Stimulated activated CD4-positive, alpha-beta T cell treated with anti-CD3 and anti-CD28 coated beads, TNF-alpha, amount 100 ng/mL, for 4 hours (primary cell): ENCODE measurements around the gene MYH11.
"Not testable (repeated sequence)": the region's sequence is repeated elsewhere in the genome, so short reads cannot be mapped to it uniquely, and the experiment has no call there.

Experiments used
- DNase-seq, 3 experiments: peaks; one replicate each; pipeline ENCODE4 v3.0.0-alpha.2; 2020; ENCODE audit warnings: low read depth in 3 of 3

The MYH11 gene

DNA sequence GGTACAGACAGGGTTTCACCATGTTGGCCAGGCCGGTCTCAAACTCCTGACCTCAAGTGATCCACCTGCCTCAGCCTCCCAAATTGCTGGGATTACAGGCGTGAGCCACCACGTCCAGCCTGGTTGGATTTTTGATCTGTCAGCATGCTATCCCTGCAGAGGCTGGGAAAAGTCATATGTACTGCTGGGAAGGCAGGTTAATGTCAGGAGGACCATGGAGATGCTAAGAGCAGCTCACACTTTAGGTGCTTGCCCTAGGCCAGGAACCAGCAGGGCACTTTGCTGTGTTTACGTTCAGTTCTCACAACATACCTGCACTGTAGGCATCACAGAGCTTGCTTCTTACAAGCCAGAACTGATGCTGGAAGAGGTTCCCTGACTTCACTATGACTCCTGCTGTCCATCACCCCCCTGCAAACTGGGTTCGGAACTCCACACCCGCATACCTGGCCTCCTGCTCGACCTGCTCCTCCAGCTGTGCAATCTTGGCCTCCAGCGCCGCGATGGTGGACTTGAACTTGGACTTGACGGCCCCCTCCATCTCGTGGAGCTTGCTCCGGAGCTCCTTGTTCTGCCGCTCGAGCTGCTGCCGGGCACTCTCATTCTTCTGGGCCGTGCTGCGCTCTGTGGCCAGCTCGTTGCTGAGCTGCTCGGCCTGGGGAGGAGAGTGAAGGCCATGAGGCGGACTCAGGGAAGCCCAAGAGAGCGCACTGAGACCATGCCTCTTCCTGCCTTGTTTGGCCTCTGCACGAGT lies 140.0 kb downstream of the MYH11 start:
- DNase-seq, result no peak

DNA sequence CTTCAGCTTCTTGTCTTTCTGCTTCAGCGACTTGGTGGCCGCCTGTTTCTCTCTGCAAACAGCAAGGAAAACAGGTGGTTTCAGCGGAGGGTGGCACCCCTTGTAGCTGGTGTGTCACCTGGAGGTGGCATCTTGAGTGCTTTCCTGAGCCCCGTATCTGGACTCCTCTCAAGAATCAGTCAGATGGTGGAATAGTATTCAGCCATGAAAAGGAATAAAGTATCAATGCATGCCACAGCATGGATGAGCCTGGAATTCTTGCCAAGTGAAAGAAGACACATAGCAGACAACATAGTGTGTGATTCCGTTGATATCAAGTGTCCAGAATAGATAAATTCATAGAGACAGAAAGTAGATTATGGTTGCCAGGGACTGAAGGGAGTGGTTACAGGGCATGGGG lies 141.6 kb downstream of the MYH11 start:
- no peak for DNase-seq

DNA sequence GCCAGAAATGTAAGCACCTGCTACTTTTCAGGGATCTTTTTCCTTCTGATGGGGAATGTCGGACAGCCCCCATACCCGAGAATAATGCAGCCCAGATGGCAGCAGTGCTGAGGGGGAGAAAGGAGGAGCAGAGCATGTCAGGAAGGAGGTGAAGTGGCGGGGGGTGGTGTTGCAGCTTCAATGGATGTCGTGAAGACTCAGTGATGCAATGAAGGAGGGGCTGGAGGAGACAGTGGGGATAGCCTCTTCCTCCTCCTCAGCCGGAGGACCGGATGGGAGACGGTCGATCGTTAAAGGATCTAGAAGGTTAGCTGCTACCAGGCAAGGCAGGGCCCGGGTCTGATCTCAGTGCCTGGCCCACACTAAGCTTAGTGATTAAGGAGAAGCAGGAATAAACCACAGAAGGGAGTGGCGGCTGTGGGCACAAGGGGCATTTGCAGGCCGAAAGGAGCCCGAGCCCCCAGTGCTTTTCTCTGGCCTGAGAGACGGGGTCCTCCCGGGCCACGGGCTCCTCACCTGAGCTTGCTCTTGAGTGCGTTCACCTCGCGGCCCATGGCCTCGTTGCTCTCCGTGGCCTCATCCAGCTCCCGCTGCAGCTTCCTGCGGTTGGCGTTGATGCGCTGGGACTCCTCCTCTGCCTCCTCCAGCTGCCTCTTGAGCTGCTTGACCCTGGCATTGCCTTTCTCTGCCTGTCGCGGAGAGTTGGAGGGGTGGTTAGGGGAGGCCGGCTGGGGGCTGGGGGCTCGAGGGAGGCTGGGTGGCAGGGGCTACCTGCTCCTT lies 142.2 kb downstream of the MYH11 start:
- DNase-seq, result no peak

DNA sequence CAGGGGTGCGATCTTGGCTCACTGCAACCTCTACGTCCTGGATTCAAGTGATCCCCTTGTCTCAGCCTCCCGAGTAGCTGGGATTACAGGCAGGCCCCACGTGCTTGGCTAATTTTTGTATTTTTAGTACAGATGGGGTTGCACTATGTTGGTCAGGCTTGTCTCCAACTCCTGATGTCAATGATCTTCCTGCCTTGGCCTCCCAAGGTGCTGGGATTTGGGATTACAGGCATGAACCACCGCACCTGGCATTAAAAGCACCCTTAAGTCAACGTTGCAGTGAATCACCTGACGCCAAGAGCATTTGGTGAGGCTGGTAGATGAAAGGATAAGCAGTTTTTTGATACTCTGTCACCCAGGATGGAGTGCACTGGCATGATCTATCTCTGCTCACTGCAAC lies 147.8 kb downstream of the MYH11 start:
- no peak for DNase-seq

DNA sequence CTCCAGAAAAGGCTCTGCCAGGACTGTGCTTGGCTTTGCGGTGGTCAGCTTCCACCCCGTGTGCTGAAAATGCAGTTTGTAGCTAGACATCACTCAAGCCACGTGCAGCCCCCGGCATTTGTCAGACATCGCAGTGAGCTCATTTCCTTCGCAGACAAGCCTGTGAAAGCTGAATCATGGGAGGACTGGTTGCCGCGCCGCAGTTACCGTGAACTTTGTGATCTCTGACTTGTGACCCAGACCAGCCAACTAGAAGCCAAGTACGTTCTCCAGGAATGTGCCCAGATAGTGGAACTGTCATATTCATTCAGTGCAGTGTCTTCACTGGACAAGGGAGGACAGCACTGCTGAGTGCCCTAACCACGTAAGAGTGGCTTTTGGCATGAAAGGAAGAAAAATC lies 148.7 kb downstream of the MYH11 start:
- no peak for DNase-seq

DNA sequence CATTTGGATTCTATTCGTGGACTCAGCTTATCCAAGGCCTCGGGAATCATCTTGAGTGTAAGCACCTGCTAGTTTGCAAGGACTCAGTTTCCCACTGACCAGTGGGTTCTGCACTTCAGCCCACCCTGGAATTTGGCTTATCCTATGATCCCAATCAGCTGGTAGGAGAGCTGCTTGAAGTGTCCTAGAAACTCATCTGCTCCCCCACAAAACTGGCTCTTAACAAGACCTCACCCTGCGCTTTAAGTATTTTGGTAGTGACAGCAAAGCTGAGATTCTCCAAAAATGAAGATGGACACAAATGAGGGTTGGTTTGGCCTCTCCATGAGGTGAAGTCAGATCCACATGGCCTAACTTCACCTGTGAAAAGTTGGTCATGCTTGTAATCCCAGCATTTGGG lies 149.5 kb downstream of the MYH11 start:
- DNase-seq, result no peak

DNA sequence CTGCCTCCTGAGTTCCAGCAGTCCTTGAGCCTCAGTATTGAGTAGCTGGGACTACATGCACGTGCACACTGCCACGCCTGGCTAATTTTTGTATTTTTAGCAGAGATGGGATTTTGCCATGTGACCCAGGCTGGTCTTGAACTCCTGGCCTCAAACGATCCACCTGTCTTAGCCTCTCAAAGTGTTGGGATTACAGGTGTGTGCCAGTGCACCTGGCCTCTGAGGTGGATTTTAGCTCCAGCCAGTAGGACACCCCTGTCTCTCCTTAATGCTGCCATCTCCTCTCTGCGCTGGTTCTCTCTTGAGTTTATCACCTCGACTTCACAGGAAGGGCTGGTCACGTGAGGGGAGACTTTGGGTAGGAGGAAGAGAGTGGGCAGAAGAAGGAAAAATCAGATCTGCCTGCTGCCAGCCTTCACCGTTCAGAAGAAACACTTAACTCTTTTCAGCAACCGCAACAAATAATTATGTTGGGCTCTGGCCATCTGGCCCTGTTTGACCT lies 151.7 kb downstream of the MYH11 start:
- no peak for DNase-seq

DNA sequence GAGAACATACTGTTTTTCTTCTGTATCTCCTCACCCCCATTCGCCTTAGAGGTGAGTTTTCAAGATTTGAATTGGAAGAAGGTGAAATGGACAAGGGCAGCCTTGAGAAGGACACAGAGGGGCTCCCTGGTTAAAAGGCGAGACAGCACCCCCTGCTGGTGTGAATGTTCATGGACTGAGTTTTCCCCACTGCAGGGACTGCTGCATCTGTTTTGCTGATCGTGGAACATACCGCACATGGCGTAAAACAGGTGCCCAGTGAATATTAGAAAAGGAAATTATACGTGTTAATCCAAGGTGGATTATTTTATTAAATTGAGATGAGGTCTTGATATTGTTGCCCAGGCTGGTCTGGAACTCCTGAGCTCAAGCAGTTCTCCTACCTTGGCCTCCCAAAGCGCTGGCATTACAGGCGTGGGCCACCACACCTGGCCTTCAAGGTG lies 152.3 kb downstream of the MYH11 start:
- peak; percentile 56 to 64 (median 59) for DNase-seq

DNA sequence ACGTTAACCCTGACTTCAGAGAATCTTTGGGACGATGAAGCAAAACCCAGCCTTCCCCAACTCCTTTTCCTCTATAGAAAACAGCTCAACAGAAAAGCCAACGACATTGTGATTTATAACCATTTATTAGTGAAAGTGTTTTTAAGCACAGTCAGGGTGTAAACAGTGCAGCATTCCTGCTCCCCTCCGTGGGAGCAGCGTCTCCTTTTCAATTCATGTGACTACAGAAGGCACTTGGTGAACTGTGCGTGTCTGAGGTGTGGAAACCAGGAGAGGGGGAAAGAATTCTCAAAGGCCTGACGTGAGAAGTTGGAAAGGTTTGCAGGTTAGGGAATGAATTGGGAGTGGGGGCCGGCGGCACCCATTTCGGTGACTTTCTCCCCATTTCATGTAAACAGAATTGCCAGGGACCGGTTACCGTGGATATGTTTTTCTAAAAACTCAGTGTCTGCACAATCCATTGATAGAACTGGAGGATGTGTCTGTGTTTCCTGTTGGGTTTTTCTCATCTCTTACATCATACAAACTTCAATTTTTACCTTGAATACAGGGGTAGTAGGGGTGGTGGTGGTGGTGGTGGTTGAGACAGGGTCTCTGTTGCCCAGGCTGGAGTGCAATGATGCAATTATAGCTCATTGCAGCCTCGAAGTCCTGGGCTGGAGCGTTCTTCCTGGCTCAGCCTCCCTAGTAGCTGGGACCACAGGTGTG lies 153.6 kb downstream of the MYH11 start:
- DNase-seq, result no peak

DNA sequence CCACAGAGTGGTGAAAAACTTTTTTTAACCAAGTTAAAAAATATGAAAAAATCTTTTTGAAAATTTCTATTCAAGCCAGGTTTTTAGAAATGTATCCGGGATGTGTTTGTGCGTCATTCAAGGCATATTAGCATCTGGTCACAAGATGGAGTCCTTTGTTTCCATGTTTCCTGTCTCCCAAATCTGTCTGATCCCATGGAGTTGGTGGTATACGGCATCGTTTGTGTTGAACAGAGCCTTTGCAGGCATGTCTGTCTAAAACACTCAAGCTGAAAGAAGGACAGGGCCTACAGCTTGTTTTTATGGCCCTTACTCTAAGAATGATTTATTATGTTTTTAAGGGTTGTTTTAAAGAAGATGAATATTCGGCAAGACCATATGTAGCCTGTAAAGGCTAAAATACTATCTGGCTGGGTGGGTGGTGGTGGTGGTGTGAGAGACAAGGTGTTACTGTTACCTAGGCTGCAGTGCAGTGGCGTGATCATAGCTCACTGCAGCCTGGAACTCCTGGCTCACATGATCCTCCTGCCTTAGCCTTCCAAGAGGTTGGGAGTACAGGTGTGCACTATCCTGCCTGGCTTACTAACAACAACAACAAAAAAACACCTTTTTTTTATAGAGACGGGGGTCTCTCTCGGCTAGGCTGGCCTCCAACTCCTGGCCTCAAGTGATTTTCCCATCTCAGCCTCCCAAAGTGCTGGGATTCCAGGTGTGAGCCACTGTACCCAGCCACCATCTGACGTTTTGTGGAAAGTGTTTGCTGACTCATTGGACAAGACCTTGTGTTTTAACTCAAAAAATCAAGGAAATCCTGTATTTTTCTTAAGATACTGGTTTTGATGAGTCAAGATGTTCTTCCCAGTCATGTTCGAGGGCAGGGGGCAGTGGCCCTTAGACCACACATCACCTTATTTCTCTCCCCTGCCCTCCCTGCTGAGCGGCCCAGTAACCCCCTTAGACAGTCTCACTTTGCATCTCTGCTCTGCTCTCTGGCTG lies 154.6 kb downstream of the MYH11 start:
- no peak for DNase-seq

DNA sequence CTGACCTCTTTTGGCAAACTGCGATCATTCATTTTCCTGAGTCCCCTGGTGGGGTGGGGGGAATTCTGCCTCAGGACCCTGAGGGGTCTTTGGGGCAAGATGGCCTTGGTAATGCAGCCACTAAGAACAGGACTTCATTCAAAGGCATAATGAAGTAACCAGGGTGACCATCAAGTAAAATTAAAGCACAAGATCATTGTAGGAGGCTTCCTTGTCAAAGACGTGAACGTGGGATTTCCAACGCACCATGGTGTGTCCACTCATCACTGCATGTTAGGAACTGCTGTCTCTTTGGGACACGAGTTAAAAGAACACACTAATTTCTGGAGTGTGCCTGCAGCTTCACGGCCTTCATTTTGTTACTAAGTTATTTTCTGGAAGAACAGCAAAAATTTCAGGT lies 155.5 kb downstream of the MYH11 start:
- no peak for DNase-seq

DNA sequence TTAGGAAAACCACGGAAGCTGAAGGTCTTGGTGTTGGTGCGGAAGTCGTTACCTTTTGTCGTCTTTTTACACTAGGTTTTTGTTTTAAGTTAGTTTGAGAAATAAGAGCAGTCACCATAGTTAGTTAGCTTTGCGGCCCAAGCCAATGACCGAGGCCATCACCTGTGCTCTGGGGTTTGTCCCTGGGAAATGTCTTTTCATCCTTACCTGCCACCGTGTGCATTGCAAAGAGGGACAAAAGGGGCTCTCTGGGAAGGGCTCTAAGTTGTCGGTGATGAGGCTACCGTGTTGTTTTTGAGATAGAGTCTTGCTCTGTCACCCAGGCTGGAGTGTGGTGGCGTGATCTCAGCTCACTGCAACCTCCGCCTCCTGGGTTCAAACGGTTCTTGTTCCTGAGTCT lies 157.0 kb downstream of the MYH11 start:
- no peak for DNase-seq

DNA sequence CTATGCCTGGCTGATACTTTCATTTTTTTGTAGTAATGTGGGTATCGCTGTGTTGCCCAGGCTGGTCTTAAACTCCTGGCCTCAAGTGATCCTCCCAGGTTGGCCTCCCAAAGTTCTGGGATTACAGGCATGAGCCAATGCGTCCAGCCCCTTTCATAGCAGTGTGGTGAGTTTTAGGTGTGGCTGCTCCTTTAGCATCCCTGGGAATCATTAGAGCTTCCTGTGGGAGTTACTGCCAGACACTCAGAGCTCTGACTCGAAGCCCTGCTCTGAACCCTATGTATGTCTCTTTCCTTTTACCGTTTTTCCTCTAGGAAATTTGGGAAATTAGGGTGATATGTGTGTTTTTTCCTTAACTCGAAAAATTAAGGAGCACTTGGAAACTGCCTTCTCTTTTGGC lies 162.3 kb downstream of the MYH11 start:
- DNase-seq, result no peak

DNA sequence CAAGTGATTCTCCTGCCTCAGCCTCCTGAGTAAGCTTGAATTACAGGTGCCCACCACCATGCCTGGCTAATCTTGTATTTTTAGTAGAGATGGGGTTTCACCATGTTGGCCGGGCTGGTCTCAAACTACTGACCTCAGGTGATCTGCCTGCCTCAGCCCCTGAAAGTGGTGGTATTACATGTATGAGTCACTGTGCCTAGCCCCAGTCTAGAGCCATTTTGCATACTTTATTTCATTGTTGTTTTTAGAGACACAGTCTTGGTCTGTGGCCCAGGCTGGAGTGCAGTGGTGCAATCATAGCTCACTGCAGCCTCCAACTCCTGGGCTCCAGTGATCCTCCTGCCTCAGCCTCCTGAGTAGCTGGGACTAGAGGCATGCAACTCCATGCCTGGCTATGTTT lies 164.3 kb downstream of the MYH11 start:
- DNase-seq, result not testable (repeated sequence)

DNA sequence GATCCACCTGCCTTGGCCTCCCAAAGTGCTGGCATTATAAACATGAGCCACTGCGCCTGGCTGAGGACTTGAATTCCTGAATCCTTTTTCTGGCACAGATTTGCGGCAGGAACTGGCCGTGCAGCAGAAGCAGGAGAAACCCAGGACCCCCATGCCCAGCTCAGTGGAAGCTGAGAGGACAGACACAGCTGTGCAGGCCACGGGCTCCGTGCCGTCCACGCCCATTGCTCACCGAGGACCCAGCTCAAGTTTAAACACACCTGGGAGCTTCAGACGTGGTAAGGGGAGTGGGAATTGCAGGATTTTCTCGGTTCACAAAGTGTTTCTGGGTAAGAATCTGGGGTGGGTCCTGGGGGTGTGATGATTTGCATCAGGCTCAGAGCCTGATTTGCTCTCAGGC lies 165.8 kb downstream of the MYH11 start:
- DNase-seq, result no peak

DNA sequence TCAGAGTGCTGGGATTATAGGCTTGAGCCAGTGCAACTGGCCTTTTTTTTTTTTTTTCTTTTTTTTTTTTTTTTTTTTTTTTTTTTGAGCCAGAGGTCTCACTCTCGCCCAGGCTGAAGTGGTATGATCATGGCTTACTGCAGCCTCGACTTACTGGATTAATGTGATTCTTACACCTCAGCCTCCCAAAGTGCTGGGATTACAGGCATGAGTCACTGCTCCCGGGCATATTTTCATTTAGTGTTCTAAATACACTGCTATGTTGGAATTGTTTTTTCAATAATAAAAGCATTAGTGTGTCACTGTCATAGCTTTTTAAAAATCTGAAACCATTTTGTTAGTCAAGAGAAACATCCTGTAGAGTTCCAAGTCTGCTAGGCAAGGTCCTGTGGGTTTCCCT lies 166.5 kb downstream of the MYH11 start:
- no peak for DNase-seq

DNA sequence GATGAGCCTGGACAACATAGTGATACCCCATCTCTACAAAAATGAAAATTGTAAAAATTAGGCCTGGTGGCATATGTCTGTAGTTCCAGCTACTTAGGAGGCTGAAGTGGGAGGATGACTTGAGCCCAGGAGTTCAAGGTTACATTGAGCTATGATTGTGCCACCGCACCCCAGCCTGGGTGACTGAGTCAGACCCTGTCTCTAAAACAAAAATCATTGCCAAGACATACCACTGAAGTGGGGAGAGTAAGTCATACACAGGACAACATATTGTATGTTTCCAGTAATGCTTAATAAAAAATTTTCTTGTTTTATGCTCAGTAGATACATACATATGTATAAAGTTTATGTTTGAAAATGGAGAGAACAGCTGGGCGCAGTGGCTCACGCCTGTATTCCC lies 167.5 kb downstream of the MYH11 start:
- DNase-seq, result no peak

DNA sequence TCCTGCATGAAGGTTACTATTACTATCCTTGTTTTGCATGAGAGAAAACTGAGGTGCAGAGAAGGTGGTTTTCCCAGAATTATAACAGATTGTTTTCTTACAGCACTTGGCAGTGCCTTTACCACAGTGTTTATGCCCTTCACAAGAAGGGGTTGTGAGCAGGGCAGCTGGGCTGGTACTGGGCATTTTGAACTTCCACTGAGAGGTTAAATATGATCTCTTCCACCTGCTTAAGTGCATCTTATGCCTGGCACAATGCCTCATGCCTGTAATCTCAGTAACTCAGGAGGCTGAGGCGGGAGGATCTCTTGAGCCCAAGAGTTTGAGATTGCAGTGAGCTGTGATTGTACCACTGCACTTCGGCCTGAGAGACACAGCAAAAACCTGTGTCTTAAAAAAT lies 170.5 kb downstream of the MYH11 start:
- DNase-seq, result no peak

DNA sequence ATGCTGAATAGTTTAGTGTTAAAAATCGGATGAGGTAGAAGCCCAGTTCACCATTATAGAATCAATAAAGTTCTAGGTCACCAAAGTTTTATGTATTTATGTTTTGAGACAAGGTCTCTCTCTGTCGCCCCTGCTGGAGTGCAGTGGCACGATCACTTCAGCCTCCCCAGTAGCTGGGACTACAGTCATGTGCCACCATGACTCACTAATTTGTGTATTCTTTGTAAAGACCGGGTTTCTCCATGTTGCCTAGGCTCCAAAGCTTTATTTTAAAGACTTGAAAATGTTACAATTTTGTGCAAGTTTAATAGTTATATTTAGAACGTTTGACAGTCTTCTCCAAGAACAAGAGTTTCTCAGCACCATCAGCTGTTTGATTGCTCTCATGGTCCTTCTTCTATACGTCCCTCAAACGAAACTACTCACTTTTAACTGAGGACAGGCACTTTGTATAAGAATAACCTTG lies 174.7 kb downstream of the MYH11 start:
- peak in 2 of 3 experiments; percentile 21 for DNase-seq

DNA sequence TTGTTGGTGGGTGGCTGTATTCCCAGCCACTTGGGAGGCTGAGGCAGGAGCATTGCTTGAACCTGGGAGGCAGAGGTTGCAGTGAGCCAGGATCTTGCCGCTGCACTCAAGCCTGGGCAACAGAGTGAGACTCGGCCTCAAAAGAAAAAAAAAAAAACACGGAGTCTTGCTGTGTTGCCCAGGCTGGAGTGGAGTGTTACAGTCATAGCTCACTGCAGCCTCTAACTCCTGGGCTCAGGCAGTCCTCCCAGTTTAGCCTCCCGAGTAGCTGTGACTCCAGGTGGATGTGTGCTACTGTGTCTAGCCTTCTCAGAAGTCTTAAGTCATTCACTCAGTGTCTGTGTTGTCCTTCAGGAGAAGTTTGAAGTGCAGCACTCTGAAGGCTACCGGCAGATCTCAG lies 179.4 kb downstream of the MYH11 start:
- no peak for DNase-seq

DNA sequence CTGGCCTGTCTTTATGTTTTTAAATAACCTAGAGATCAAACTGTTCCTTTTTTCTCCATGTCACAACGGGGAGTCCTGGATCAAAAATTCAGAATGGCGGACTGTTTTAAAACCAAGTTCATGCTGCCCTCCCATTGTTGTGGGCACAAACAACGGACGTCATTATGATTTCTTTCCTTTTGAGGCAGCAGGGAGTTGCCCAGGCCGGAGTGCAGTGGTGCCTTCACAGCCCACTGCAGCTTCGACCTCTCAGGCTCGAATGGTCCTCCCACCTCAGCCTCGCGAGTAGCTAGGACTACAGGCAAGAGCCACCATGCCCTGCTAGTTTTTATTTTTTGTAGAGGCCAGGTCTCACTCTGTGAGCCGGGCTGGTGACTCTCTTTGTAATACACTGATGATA lies 180.3 kb downstream of the MYH11 start:
- DNase-seq, result no peak
